CD4-positive, alpha-beta T cell treated with Interleukin-1 beta for 1 hour (primary cell): ENCODE results near the gene POU6F2.
"Not testable (repeated sequence)": the region's sequence is repeated elsewhere in the genome, so short reads cannot be mapped to it uniquely, and the experiment has no call there.

Experiments used
- DNase-seq, 2 donors: peaks; one replicate each; pipeline ENCODE4 v3.0.0-alpha.2; 2020 to 2022

The POU6F2 gene

GRCh38 chr7:39001595-39001994, 23.9 kb downstream of the POU6F2 start:
- no peak for DNase-seq

- DNase-seq: no peak
Measured at GRCh38 chr7:39002755-39003154, 25.0 kb downstream of the POU6F2 start.

- no peak for DNase-seq
Measured at GRCh38 chr7:39005036-39005435, 27.3 kb downstream of the POU6F2 start.

- no peak for DNase-seq
Measured at GRCh38 chr7:39005461-39005860, 27.8 kb downstream of the POU6F2 start.

- not testable (repeated sequence) for DNase-seq
Measured at GRCh38 chr7:39013049-39013939, 35.6 kb downstream of the POU6F2 start.

GRCh38 chr7:39016609-39017008, 38.9 kb downstream of the POU6F2 start:
- no peak for DNase-seq

GRCh38 chr7:39017369-39017915, 39.7 kb downstream of the POU6F2 start:
- no peak for DNase-seq

- DNase-seq: no peak
Measured at GRCh38 chr7:39022796-39023195, 45.1 kb downstream of the POU6F2 start.

GRCh38 chr7:39027491-39027890, 49.8 kb downstream of the POU6F2 start:
- DNase-seq: no peak

- DNase-seq: no peak
Measured at GRCh38 chr7:39033885-39034624, 56.3 kb downstream of the POU6F2 start.

GRCh38 chr7:39035156-39035555, 57.4 kb downstream of the POU6F2 start:
- no peak for DNase-seq

- DNase-seq: no peak
Measured at GRCh38 chr7:39035903-39036302, 58.2 kb downstream of the POU6F2 start.

GRCh38 chr7:39042670-39043069, 65.0 kb downstream of the POU6F2 start:
- DNase-seq: no peak

- DNase-seq: no peak
Measured at GRCh38 chr7:39043531-39043930, 65.8 kb downstream of the POU6F2 start.

GRCh38 chr7:39044489-39044888, 66.8 kb downstream of the POU6F2 start:
- no peak for DNase-seq

GRCh38 chr7:39045231-39045630, 67.5 kb downstream of the POU6F2 start:
- no peak for DNase-seq

- no peak for DNase-seq
Measured at GRCh38 chr7:39051279-39051678, 73.6 kb downstream of the POU6F2 start.

GRCh38 chr7:39051707-39052106, 74.0 kb downstream of the POU6F2 start:
- no peak for DNase-seq

GRCh38 chr7:39054731-39055130, 77.0 kb downstream of the POU6F2 start:
- DNase-seq: no peak

GRCh38 chr7:39056153-39056552, 78.4 kb downstream of the POU6F2 start:
- DNase-seq: no peak

- no peak for DNase-seq
Measured at GRCh38 chr7:39062811-39063210, 85.1 kb downstream of the POU6F2 start.

GRCh38 chr7:39069031-39069430, 91.3 kb downstream of the POU6F2 start:
- no peak for DNase-seq
